Measurements from ENCODE around the gene ZFR. TPM values are rescaled to one million over a fixed set of nuclear protein-coding genes. Genes with fewer than 3 reads are reported as not detected.

The ZFR gene
- total RNA-seq, 3 donors from 2014 or later = 44.0 to 73.3 (median 44.7) TPM

GRCh38 chr5:32331935-32332274, 112.6 kb downstream of the ZFR start:
- intact Hi-C loops (cut with DNase I, micrococcal nuclease) = no loop called here
- H3K9me3 ChIP-seq = no peaks in the 10 kb centered on the region
- TF ChIP-seq, protein P1, sequence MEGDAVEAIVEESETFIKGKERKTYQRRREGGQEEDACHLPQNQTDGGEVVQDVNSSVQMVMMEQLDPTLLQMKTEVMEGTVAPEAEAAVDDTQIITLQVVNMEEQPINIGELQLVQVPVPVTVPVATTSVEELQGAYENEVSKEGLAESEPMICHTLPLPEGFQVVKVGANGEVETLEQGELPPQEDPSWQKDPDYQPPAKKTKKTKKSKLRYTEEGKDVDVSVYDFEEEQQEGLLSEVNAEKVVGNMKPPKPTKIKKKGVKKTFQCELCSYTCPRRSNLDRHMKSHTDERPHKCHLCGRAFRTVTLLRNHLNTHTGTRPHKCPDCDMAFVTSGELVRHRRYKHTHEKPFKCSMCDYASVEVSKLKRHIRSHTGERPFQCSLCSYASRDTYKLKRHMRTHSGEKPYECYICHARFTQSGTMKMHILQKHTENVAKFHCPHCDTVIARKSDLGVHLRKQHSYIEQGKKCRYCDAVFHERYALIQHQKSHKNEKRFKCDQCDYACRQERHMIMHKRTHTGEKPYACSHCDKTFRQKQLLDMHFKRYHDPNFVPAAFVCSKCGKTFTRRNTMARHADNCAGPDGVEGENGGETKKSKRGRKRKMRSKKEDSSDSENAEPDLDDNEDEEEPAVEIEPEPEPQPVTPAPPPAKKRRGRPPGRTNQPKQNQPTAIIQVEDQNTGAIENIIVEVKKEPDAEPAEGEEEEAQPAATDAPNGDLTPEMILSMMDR (IDR thresholded peaks at IDR 0.05) = no peak
- ATAC-seq (peak; percentile 18), DNase-seq (no peak)
- no peaks in the 10 kb centered on the region for H3K36me3 ChIP-seq (ENCODE audit: low read depth)
- peaks cover 10% of the 10 kb centered on the region for H3K4me1 ChIP-seq (ENCODE audit: low read depth)
- H3K4me3 ChIP-seq = no peak overlapping the region

- TF ChIP-seq, protein P1 (IDR thresholded peaks at IDR 0.05) = no peak
- ATAC-seq (peak; percentile 77), DNase-seq (peak in 2 of 3 donors; percentile 65 to 77)
- H3K4me1 ChIP-seq (ENCODE audit: low read depth) = peaks cover 10% of the 10 kb centered on the region
- intact Hi-C loops (cut with DNase I, micrococcal nuclease) = no loop called here
- H3K4me3 ChIP-seq = no peak overlapping the region
- H3K9me3 ChIP-seq = no peaks in the 10 kb centered on the region
- H3K36me3 ChIP-seq (ENCODE audit: low read depth) = no peaks in the 10 kb centered on the region
Observed at GRCh38 chr5:32331217-32331934, 113.2 kb downstream of the ZFR start.

- H3K9me3 ChIP-seq = no peaks in the 10 kb centered on the region
- ATAC-seq (peak; percentile 36), DNase-seq (no peak)
- H3K4me3 ChIP-seq = no peak overlapping the region
- TF ChIP-seq, protein P1 (IDR thresholded peaks at IDR 0.05) = no peak
- H3K4me1 ChIP-seq (ENCODE audit: low read depth) = peaks cover 10% of the 10 kb centered on the region
- H3K36me3 ChIP-seq (ENCODE audit: low read depth) = no peaks in the 10 kb centered on the region
- intact Hi-C loops (cut with DNase I, micrococcal nuclease) = no loop called here
Observed at GRCh38 chr5:32330126-32330971, 114.2 kb downstream of the ZFR start.

DNA sequence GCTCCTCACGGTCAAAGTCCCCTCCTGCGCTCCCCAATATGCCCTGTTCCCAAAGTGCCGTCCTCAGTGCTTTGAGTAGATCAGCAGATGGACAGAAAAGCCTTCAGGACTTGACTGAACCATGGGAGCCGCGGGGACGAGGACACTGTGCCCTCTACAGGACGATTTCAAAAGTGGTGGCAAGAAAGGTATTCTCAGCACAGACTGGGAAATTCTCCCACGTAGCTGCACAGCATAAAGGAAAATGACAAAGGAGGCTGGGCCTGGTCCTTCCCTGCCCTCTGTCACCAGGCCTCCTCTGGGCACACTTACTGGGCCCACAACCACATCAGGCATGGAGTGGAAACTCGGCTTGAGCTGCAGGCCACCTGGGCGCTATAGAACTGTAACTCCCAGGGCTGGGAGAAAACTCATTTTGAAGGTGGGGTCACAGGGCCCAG, 115.1 kb downstream of the ZFR start:
- H3K9me3 ChIP-seq = no peaks in the 10 kb centered on the region
- H3K4me3 ChIP-seq = no peak overlapping the region
- DNase-seq = peak in 2 of 3 donors; percentile 72 to 82
- H3K36me3 ChIP-seq (ENCODE audit: low read depth) = no peaks in the 10 kb centered on the region
- TF ChIP-seq, protein P1 (IDR thresholded peaks at IDR 0.05) = peak; percentile 37
- peaks cover 10% of the 10 kb centered on the region for H3K4me1 ChIP-seq (ENCODE audit: low read depth)
- intact Hi-C loops (cut with DNase I, micrococcal nuclease) = loop anchor here in 1 of 2 donors (2.0 kb wide), 1 partner anchor 97 kb away; no protein-coding TSS in a partner anchor
- ATAC-seq = peak; percentile 77

GRCh38 chr5:32326216-32326772, 118.2 kb downstream of the ZFR start:
- H3K36me3 ChIP-seq (ENCODE audit: low read depth) = no peaks in the 10 kb centered on the region
- DNase-seq (no peak), ATAC-seq (no peak)
- TF ChIP-seq, protein P1 (IDR thresholded peaks at IDR 0.05) = no peak
- peaks cover 8% of the 10 kb centered on the region for H3K9me3 ChIP-seq
- no peaks in the 10 kb centered on the region for H3K4me1 ChIP-seq (ENCODE audit: low read depth)
- intact Hi-C loops (cut with DNase I, micrococcal nuclease) = no loop called here
- H3K4me3 ChIP-seq = no peak overlapping the region
